HG03103 (cell line): ENCODE results near the gene SLC17A7.

Experiments used
- ATAC-seq: cut with Tn5 transposase; IDR thresholded peaks from one replicate; pipeline ENCODE4 v1.9.1; 2021; ENCODE audit warnings: low read depth; ENCODE audit not compliant: unreplicated experiment

SLC17A7 gene

GRCh38 chr19:49430678-49431329, 10.5 kb downstream of the SLC17A7 start:
- ATAC-seq = no peak

- ATAC-seq = no peak
Observed at GRCh38 chr19:49430172-49430677, 11.1 kb downstream of the SLC17A7 start.

GRCh38 chr19:49428547-49429451, 12.5 kb downstream of the SLC17A7 start:
- ATAC-seq = no peak

- no peak for ATAC-seq
Observed at GRCh38 chr19:49427855-49428546, 13.3 kb downstream of the SLC17A7 start.

- no peak for ATAC-seq
Observed at GRCh38 chr19:49427339-49427738, 14.0 kb downstream of the SLC17A7 start.

- no peak for ATAC-seq
Observed at GRCh38 chr19:49425922-49426592, 15.3 kb downstream of the SLC17A7 start.

- no peak for ATAC-seq
Observed at GRCh38 chr19:49425178-49425577, 16.1 kb downstream of the SLC17A7 start, which contains the start of gene GFY. Gene GFY, plus strand, starts transcription at chr19:49425388. Its CDS starts 1,043 bp downstream, at chr19:49426431.

- no peak for ATAC-seq
Observed at GRCh38 chr19:49423985-49424303, 17.4 kb downstream of the SLC17A7 start.

GRCh38 chr19:49423071-49423984, 18.0 kb downstream of the SLC17A7 start, which contains the start of gene PTH2:
Gene PTH2, minus strand, starts transcription at chr19:49423441. Its CDS starts 102 bp downstream, at chr19:49423339.
- no peak for ATAC-seq

- ATAC-seq = no peak
Observed at GRCh38 chr19:49422407-49423070, 18.8 kb downstream of the SLC17A7 start.

- no peak for ATAC-seq
Observed at GRCh38 chr19:49421878-49422202, 19.5 kb downstream of the SLC17A7 start.

- ATAC-seq = no peak
Observed at GRCh38 chr19:49421039-49421877, 20.1 kb downstream of the SLC17A7 start.

- no peak for ATAC-seq
Observed at GRCh38 chr19:49420227-49420626, 21.1 kb downstream of the SLC17A7 start.

GRCh38 chr19:49419173-49419572, 22.2 kb downstream of the SLC17A7 start:
- no peak for ATAC-seq

- no peak for ATAC-seq
Observed at GRCh38 chr19:49418511-49418910, 22.8 kb downstream of the SLC17A7 start.

- no peak for ATAC-seq
Observed at GRCh38 chr19:49417088-49417487, 24.2 kb downstream of the SLC17A7 start.

GRCh38 chr19:49415810-49416200, 25.5 kb downstream of the SLC17A7 start:
- ATAC-seq = no peak
